HG03196 (cell line): Measurements from ENCODE around the gene EMX1.

Source experiments
- ATAC-seq: cut with Tn5 transposase; IDR thresholded peaks from one replicate; pipeline ENCODE4 v1.9.1; 2021; ENCODE audit not compliant: unreplicated experiment

EMX1 gene

GRCh38 chr2:72974436-72974754 lies 57.1 kb downstream of the EMX1 start:
- ATAC-seq, result no peak

GRCh38 chr2:72975017-72975416 lies 57.7 kb downstream of the EMX1 start:
- no peak for ATAC-seq

GRCh38 chr2:72979896-72980295 lies 62.6 kb downstream of the EMX1 start:
- no peak for ATAC-seq

GRCh38 chr2:72980535-72981217 lies 63.4 kb downstream of the EMX1 start:
- no peak for ATAC-seq

- ATAC-seq, result no peak
These were observed 64.2 kb downstream of the EMX1 start for GRCh38 chr2:72981536-72981935.

- no peak for ATAC-seq
These were observed 64.9 kb downstream of the EMX1 start for GRCh38 chr2:72982219-72982618.

- ATAC-seq, result no peak
These were observed 65.6 kb downstream of the EMX1 start for GRCh38 chr2:72982781-72983499.

GRCh38 chr2:72983500-72984161 lies 66.3 kb downstream of the EMX1 start:
- no peak for ATAC-seq

- no peak for ATAC-seq
These were observed 66.9 kb downstream of the EMX1 start for GRCh38 chr2:72984172-72984671.
